Erythroblast (primary cell): ENCODE data around the gene ST3GAL3.

Experiments
- GATA1 ChIP-seq: IDR thresholded peaks from 2 replicates; pipeline ENCODE4 v1.6.1; 2011; ENCODE audit warnings: low read depth, mild to moderate bottlenecking, control low read depth, low read length, moderate library complexity
- POLR2A ChIP-seq: IDR thresholded peaks from 2 replicates; pipeline ENCODE4 v1.6.1; 2011; ENCODE audit warnings: mild to moderate bottlenecking, low read length

DNA sequence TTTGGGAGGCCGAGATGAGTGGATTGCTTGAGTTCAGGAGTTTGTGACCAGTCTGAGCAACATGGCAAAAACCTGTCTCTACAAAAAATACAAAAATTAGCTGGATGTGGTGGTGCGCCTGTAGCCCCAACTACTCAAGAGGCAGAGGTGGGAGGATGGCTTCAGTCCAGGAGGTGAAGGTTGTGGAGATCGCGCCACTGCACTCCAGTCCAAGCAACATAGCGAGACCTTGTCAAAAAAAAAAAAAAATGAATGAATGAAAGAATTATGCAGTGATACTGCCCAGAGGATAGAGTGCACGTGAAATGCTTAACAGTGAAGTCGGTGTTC lies 262.0 kb downstream of the ST3GAL3 start:
- no peak for TF ChIP-seq POLR2A
- TF ChIP-seq GATA1 = no peak
